CD14-positive monocyte (primary cell): ENCODE measurements around the gene IGF2R. TPM values are rescaled to one million over a fixed set of nuclear protein-coding genes. Genes with fewer than 3 reads are reported as not detected.

ENCODE experiments used
- DNase-seq, 3 donors: peaks; one replicate each; pipeline ENCODE4 v3.0.0-alpha.2; 2011 to 2022
- H2AFZ ChIP-seq: 2 replicates; pipeline ENCODE4 v1.6.0; 2012; ENCODE audit warnings: mild to moderate bottlenecking, low read depth, low read length, inconsistent platforms; ENCODE audit not compliant: insufficient read depth, poor library complexity, severe bottlenecking
- H3K27ac ChIP-seq, 2 donors: 1 replicate in 1 of 2; 2 replicates in 1 of 2; pipeline ENCODE4 v1.5.1; 2012 to 2013; ENCODE audit warnings: low read length in 2 of 2, control low read depth in 1 of 2, inconsistent platforms in 1 of 2, low read depth in 1 of 2, mild to moderate bottlenecking in 1 of 2
- H3K27me3 ChIP-seq, 2 donors: one replicate each; pipeline versions ENCODE4 v1.6.0 to v1.6.1; 2011 to 2013; ENCODE audit warnings: low read length in 2 of 2; ENCODE audit not compliant: control insufficient read depth in 2 of 2, insufficient read depth in 2 of 2
- H3K36me3 ChIP-seq, 2 donors: replicated peaks in 1 of 2; 1 replicate in 1 of 2; 2 replicates in 1 of 2; pipeline versions ENCODE4 v1.5.1 to v1.6.1; 2012 to 2013; ENCODE audit warnings: low read length in 2 of 2, control low read depth in 1 of 2, inconsistent platforms in 1 of 2, mild to moderate bottlenecking in 1 of 2; ENCODE audit not compliant: insufficient read depth in 2 of 2, control insufficient read depth in 1 of 2
- H3K4me1 ChIP-seq, 2 donors: 1 replicate in 1 of 2; 2 replicates in 1 of 2; pipeline versions ENCODE4 v1.5.1 to v1.6.1; 2012 to 2013; ENCODE audit warnings: low read length in 2 of 2, control low read depth in 1 of 2, inconsistent platforms in 1 of 2, mild to moderate bottlenecking in 1 of 2, moderate library complexity in 1 of 2; ENCODE audit not compliant: insufficient read depth in 2 of 2, control insufficient read depth in 1 of 2
- H3K4me2 ChIP-seq: replicated peaks from 2 replicates; pipeline ENCODE3; 2012; ENCODE audit warnings: low read length, moderate library complexity, mild to moderate bottlenecking; ENCODE audit not compliant: poor library complexity, severe bottlenecking; ENCODE audit errors: extremely low read depth
- H3K4me3 ChIP-seq, 3 experiments: fragments of 200-600 bp in 1 of 3; sonication (generic) in 1 of 3; replicated peaks in 1 of 3; 1 replicate in 2 of 3; 2 replicates in 1 of 3; pipeline ENCODE4 v1.5.1; 2011 to 2013; ENCODE audit warnings: low read length in 3 of 3, mild to moderate bottlenecking in 3 of 3, control low read depth in 2 of 3, low read depth in 2 of 3, inconsistent platforms in 1 of 3, moderate library complexity in 1 of 3
- H3K79me2 ChIP-seq: 2 replicates; pipeline ENCODE4 v1.6.0; 2012; ENCODE audit warnings: mild to moderate bottlenecking, control low read depth, inconsistent platforms, low read length, moderate library complexity; ENCODE audit not compliant: insufficient read depth
- H3K9ac ChIP-seq: 2 replicates; pipeline ENCODE4 v1.6.0; 2017; ENCODE audit warnings: low read length, mild to moderate bottlenecking; ENCODE audit not compliant: insufficient read depth, poor library complexity, severe bottlenecking
- H3K9me3 ChIP-seq, 2 donors: replicated peaks in 1 of 2; 1 replicate in 1 of 2; 2 replicates in 1 of 2; pipeline versions ENCODE4 v1.5.1 to v1.6.1; 2012 to 2013; ENCODE audit warnings: low read length in 2 of 2, control low read depth in 1 of 2; ENCODE audit not compliant: control insufficient read depth in 1 of 2, insufficient read depth in 1 of 2
- H4K20me1 ChIP-seq: 2 replicates; pipeline ENCODE4 v1.6.0; 2012; ENCODE audit warnings: mild to moderate bottlenecking, low read length, control low read depth, moderate library complexity; ENCODE audit not compliant: insufficient read depth
- H3K27ac Mint-ChIP-seq, 7 donors: one replicate each; pipeline ENCODE4 v1.8.0; 2020; ENCODE audit warnings: mild to moderate bottlenecking in 7 of 7, mixed read lengths in 7 of 7, moderate library complexity in 6 of 7, inconsistent platforms in 2 of 7
- H3K27me3 Mint-ChIP-seq, 3 donors: one replicate each; pipeline ENCODE4 v1.8.0; 2021 to 2022; ENCODE audit warnings: low read depth in 3 of 3, mild to moderate bottlenecking in 3 of 3, mixed read lengths in 3 of 3, moderate library complexity in 3 of 3, inconsistent platforms in 1 of 3
- H3K36me3 Mint-ChIP-seq, 2 donors: one replicate each; pipeline ENCODE4 v1.8.0; 2020; ENCODE audit warnings: mixed read lengths in 2 of 2, inconsistent platforms in 1 of 2, mild to moderate bottlenecking in 1 of 2
- H3K4me1 Mint-ChIP-seq: one replicate; pipeline ENCODE4 v1.8.0; 2020; ENCODE audit warnings: mild to moderate bottlenecking, mixed read lengths
- H3K4me3 Mint-ChIP-seq, 2 donors: one replicate each; pipeline ENCODE4 v1.8.0; 2020; ENCODE audit warnings: mild to moderate bottlenecking in 2 of 2, mixed read lengths in 2 of 2, moderate library complexity in 1 of 2
- H3K9me3 Mint-ChIP-seq, 7 donors: one replicate each; pipeline ENCODE4 v1.8.0; 2020 to 2022; ENCODE audit warnings: mixed read lengths in 7 of 7, mild to moderate bottlenecking in 6 of 7, moderate library complexity in 6 of 7, inconsistent platforms in 2 of 7
- WGBS: methylation state at CpG from one replicate; pipeline ENCODE4 v1.1.5; 2013; ENCODE audit warnings: missing lambda C conversion rate; ENCODE audit not compliant: insufficient coverage; 5-methylcytosine and 5-hydroxymethylcytosine counted together
- intact Hi-C, 2 donors: fragments of 100-400 bp; cut with micrococcal nuclease; formaldehyde crosslinking; loops; one replicate each; pipeline versions ENCODE4 v1.15.0 to v1.15.1; 2023
- polyA plus RNA-seq, 3 donors: library from polyadenylated mRNA; depleted of rRNA in 1 of 3; unstranded in 2 of 3; stranded (reverse) in 1 of 3; fragments of 300-500 nt in 2 of 3; fragments of >200 nt in 1 of 3; fragmentation: Illumina TruSeq in 2 of 3; gene quantifications; 1 replicate in 2 of 3; 2 replicates in 1 of 3; pipeline ENCODE4 v1.2.3, GENCODE V29; 2012 to 2021
- TF ChIP-seq, protein P1 (sequence below): fragments of 200-600 bp; IDR thresholded peaks from one replicate; pipeline ENCODE4 v1.8.0; 2022; ENCODE audit warnings: antibody characterized with exemption, mild to moderate bottlenecking

IGF2R gene
- polyA plus RNA-seq, 3 donors = 6.9 to 44.8 (median 8.2) TPM

DNA sequence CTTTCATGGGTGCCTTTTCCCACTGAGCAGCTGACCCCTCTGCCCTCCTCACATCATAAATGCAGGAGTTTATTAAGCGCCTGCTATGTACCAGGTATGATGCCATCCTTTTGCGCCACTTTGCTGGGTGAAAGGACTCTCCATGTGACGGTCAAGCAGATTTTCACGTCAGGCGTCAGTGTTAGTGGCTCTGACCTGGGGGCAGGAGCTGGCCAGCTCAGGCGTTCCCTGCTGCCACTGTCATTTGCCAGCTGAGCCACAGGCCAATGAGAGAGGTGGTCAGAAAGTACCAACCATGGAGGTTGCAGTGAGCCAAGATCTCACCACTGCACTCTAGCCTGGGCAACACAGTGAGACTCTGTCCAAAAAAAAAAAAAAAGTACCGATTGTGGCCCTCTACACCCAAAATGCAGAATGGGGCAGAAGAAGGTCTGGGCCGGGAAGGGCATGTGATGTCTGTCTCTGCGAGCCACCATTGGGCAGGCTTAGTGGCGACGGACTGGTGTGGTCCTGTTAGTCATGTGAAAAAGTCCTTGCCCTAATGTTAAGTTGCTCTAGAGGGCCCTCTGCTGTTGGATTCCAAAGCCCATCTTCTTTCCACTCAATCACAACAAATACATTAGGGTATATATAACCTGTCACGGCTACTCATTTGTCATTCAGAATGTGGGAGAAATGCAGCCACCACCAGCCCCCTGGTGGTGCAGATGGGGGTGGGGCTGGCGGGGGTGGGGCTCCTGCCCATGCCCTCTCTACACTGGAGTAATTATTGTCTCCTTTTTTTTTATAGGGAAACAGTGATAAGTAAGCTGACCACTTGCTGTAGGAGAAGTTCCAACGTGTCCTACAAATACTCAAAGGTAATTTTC is 134.3 kb downstream of the IGF2R start:
- Mint-ChIP-seq H3K9me3 (peaks cover 0 to 5% (median 0%) of the 10 kb centered on the region in 7 donors), H3K27me3 (peaks cover 1 to 4% (median 2%) of the 10 kb centered on the region in 3 donors), H3K36me3 (peaks cover 84 to 89% of the 10 kb centered on the region in 2 donors), H3K27ac (peak overlapping the region in 3 of 7 donors; percentile 55 to 60 (median 58)), H3K4me3 (no peak overlapping the region), H3K4me1 (peaks cover 28% of the 10 kb centered on the region)
- H3K36me3 ChIP-seq = peaks cover 59 to 88% of the 10 kb centered on the region in 2 donors
- H3K79me2 ChIP-seq = no peaks in the 10 kb centered on the region
- intact Hi-C loops = no loop called here
- no peaks in the 10 kb centered on the region for H3K9me3 ChIP-seq
- WGBS = 94% methylated on average over 11 of the region's 14 CpGs
- H3K9ac ChIP-seq = no peak overlapping the region
- peaks cover 18 to 33% of the 10 kb centered on the region in 2 donors for H3K4me1 ChIP-seq
- no peak overlapping the region for H3K4me3 ChIP-seq
- peaks cover 82% of the 10 kb centered on the region for H4K20me1 ChIP-seq
- H3K27me3 ChIP-seq = no peaks in the 10 kb centered on the region
- DNase-seq = peak in 1 of 3 donors; percentile 3
- no peak overlapping the region for H3K27ac ChIP-seq
- no peak overlapping the region for H3K4me2 ChIP-seq
- H2AFZ ChIP-seq = no peak overlapping the region
- TF ChIP-seq, protein P1, sequence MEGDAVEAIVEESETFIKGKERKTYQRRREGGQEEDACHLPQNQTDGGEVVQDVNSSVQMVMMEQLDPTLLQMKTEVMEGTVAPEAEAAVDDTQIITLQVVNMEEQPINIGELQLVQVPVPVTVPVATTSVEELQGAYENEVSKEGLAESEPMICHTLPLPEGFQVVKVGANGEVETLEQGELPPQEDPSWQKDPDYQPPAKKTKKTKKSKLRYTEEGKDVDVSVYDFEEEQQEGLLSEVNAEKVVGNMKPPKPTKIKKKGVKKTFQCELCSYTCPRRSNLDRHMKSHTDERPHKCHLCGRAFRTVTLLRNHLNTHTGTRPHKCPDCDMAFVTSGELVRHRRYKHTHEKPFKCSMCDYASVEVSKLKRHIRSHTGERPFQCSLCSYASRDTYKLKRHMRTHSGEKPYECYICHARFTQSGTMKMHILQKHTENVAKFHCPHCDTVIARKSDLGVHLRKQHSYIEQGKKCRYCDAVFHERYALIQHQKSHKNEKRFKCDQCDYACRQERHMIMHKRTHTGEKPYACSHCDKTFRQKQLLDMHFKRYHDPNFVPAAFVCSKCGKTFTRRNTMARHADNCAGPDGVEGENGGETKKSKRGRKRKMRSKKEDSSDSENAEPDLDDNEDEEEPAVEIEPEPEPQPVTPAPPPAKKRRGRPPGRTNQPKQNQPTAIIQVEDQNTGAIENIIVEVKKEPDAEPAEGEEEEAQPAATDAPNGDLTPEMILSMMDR = peak; percentile 33

DNA sequence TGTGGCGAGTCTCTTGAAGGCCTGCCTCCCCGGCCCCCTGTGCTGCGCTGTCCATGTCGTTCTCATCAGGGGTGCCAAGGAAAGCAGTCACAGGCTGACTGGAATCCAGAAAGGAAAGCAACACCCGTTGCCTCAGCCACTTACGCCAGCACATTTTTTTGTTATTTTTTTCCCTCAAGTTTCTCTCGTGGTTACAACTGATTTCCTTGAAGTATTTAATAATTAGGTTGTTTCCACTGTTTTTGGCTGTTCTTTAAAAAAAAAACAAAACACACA is 134.9 kb downstream of the IGF2R start:
- Histone ChIP-seq H3K4me3 (no peak overlapping the region), H3K4me1 (peaks cover 18 to 33% of the 10 kb centered on the region in 2 donors), H3K79me2 (no peaks in the 10 kb centered on the region), H4K20me1 (peaks cover 81% of the 10 kb centered on the region), H3K36me3 (peaks cover 54 to 83% of the 10 kb centered on the region in 2 donors), H3K4me2 (no peak overlapping the region), H2AFZ (no peak overlapping the region), H3K27me3 (no peaks in the 10 kb centered on the region), H3K9me3 (no peaks in the 10 kb centered on the region), H3K9ac (no peak overlapping the region), H3K27ac (no peak overlapping the region)
- H3K27me3 Mint-ChIP-seq = peaks cover 1 to 6% (median 2%) of the 10 kb centered on the region in 3 donors
- peaks cover 0 to 5% (median 0%) of the 10 kb centered on the region in 7 donors for H3K9me3 Mint-ChIP-seq
- peaks cover 28% of the 10 kb centered on the region for H3K4me1 Mint-ChIP-seq
- TF ChIP-seq, protein P1 = no peak
- intact Hi-C loops = no loop called here
- 98% methylated on average over 4 of the region's 7 CpGs for WGBS
- no peak overlapping the region for H3K4me3 Mint-ChIP-seq
- peaks cover 80 to 84% of the 10 kb centered on the region in 2 donors for H3K36me3 Mint-ChIP-seq
- H3K27ac Mint-ChIP-seq = no peak overlapping the region
- DNase-seq = no peak
